ENCODE results near the gene WDR86. TPM values are rescaled to one million over a fixed set of nuclear protein-coding genes. Genes with fewer than 3 reads are reported as not detected.
A peak's percentile ranks its signal among the peaks of the same experiment; 100 is the strongest.

The WDR86 gene
- total RNA-seq, 1 experiment from 2014 or later, result not detected

DNA sequence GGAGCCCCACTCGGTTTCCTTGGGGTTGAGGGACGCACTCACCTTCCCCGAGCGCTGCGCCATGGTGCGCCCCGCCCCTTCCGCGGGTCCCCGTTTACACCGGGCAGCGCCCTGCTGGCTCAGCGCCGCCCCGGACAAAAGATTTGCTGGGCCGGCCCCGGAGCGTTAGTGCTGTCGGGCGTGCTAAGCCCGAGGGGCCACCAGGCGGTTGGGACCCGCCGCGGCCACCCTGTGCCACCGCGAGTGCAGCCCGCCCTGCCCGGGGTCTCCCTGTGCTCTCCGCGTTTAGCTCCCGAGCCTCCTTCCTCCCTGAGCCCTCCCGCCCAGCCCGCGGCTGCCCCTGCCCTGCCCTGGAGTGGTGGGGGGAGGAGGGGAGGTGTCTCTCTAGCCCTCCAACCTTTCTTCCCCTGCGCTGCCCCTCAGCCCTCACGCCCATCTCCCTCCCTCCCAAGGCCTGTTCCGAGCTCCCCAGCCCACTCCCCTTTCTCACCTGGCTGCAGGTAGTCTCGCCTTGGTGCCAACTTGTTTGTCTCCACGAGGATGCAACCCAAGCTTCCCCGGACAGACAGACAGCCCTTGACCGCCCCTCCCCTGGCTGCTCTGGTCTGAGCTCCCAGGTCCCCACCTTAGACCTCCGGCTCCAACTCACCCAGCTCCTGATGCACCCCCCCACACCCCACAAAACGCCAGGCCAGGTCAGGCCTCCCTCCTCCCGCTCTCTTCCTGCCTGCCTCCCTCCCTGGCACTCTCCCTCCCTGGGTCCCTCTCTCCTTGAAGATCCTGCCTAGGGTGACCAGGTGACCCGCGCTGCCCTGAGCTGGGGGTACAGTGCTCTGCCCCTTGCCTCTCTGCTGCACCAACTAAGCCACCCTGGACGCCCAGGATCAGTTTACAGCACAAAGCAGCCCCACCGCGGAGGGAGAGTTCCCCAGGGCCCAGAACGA, 30.3 kb upstream of the WDR86 start, which contains the start of gene CRYGN:
TSS of gene CRYGN (minus strand) at position 287 of the 944 bp plus-strand sequence. CDS start at position 63, 224 bp downstream.
- no peak for DNase-seq (ENCODE audit: low spot score)

- no peak for DNase-seq (ENCODE audit: low spot score)
Measured at GRCh38 chr7:151438864-151439601, 29.2 kb upstream of the WDR86 start.

GRCh38 chr7:151437866-151438516, 28.2 kb upstream of the WDR86 start:
- DNase-seq (ENCODE audit: low spot score), result no peak

DNA sequence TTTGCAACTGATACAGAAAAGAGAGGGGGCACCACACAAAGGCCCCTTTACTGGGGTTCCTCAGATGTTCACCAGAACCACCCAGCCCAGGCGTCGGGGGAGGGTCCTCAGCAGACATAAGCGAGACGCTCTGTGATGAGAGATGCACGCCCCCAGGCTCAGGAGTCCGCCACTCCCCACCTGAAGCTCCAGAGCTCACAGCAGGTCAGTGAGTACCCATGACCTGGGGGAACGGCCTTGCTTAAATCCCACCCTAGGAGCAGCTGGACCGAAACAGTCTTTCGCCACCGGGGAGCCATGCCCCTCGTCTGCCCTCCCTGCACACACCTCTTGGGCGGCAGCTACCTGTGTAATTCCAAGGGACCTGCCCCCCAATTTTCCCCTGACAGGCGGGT, 27.3 kb upstream of the WDR86 start:
- DNase-seq (ENCODE audit: low spot score), result no peak

DNA sequence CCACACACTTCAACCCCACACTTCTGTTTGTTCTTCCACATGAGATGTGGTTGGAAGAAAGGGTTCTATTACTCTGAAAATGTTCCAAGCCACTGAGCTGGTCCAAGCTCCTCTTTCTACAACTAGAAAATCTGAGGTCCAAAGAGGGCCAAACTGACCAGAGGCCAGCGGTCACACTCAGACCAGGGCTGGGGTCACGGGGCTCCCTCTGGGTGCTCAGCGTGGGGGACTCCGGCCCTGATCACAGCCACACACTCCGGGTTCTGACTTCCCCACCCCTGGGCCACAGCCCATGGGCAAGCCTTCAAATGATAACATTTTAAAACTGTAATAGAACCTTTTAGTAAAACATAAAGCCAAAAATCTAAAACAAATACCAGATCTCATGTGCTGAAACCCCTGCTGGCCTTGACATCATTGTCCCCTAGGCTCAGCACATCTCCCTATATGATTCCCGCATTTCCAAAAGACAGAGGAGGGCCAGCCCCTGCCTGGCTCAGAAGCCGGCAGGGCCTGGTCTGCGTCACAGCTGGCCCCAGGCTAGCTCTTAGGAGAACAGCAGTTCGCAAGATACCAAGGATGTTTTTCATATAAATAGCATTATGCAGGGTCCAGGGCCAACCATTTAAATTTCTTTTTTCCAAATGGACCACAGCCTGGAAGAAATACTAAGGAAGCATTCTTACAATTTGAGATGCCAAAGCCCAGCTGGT, 26.8 kb upstream of the WDR86 start:
- no peak for DNase-seq (ENCODE audit: low spot score)

DNA sequence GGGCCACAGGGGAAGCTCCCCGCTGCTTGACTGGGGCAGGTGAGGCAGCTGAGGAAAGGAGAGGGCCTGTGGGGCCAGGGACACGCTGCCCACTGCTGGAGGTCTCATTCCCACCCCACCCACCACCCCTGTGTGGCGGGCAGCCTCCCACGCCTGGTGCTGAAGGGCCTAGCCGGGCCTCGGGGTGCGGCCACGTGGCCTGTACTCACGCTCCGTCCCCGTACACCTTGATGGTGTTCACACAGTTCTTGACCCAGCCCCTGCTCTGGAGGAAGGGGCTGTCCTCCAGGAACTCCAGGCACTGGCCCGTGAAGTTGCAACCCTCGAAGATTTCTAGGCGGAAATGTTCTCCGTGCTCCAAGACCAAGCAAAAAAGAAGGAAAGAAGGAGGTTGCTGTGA, 26.1 kb upstream of the WDR86 start:
- DNase-seq (ENCODE audit: low spot score), result no peak

DNA sequence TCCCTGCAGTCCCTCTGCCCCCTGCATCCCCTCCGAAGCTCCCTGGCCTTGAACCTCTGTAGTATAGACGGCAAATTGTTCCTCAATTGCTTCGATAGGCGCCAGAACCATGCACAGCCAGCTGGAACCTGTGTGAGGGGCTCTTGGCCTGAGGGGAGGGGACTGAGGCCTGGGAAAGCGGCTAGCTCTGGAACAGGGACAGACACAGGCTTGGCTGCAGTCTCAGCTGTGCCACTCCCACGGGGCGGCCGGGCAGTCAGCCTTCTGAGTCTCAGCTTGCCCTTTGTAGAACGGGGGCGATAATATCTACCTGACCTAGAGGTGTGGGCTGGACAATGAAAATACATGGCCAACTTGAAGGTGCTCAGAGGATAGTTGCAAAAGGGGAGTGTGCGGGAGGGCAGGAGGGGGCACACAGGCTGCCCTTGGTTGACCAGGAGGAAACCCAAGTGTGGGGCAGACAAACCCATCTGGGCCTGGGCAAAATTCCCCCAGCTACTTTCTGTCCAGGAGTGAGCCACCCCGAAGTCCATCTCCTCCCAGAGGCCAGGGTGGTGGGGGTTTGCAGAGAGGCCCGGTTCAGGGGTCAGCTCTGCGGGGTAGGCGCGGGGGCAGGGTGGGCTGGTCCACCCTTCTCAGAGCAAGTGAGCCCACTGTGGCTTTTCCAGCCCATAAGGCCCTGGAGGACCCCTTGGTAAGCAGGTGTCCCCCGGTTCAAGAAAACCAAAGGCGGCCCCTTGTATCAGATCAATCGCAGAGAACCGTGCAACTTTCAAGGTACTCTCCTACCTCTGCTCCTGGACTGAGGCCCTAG, 25.5 kb upstream of the WDR86 start:
- no peak for DNase-seq (ENCODE audit: low spot score)

DNA sequence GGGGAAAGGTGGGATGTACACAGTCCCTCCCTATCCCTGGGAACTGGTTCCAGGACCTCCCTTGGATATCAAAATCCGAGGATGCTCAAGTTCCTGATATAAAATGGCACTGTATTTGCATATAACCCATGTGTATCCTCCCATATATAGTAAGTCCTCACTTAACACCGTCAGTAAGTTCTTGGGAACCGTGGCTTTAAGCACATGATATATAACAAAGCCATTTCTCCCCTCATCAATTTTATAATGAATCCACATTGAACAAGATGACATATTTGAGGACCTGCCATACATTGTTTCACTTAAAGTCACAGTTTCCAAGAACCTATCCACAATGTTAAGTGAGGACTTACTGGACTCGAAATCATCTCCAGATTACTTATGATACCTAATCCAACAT, 24.7 kb upstream of the WDR86 start:
- DNase-seq (ENCODE audit: low spot score), result no peak

DNA sequence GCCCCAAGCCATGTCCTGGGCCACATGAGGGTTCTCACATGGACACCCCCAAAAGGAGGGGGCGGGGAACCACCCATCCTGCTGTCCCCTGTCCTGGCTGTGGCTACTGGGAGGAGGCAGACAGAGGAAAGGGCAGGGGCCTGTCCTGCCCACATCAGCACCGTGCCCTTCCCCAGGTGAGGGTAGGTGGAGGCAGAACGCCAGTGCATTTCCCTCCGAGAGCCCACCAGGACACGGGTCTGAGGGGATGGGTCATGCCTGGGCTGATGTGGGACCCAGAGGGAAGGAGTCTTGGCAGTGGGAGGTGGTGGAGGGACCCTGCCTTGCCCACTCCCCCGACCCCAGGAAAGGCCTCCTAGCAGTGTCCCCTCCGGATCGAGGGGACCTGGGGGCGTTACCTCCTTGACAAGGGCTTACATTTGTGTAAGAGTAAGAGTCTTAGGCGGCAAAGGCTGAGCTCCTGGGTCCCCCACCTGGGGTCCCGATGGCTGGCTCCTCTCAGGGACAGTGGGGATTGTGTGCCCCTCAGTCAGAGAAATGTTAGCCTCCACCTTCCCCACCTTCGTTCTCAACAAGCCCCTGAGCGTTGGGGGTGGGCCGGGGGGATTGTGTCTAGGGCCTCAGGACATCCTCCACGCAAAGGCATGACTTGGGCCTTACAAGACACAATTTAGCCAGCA, 24.0 kb upstream of the WDR86 start:
- DNase-seq (ENCODE audit: low spot score), result no peak

DNA sequence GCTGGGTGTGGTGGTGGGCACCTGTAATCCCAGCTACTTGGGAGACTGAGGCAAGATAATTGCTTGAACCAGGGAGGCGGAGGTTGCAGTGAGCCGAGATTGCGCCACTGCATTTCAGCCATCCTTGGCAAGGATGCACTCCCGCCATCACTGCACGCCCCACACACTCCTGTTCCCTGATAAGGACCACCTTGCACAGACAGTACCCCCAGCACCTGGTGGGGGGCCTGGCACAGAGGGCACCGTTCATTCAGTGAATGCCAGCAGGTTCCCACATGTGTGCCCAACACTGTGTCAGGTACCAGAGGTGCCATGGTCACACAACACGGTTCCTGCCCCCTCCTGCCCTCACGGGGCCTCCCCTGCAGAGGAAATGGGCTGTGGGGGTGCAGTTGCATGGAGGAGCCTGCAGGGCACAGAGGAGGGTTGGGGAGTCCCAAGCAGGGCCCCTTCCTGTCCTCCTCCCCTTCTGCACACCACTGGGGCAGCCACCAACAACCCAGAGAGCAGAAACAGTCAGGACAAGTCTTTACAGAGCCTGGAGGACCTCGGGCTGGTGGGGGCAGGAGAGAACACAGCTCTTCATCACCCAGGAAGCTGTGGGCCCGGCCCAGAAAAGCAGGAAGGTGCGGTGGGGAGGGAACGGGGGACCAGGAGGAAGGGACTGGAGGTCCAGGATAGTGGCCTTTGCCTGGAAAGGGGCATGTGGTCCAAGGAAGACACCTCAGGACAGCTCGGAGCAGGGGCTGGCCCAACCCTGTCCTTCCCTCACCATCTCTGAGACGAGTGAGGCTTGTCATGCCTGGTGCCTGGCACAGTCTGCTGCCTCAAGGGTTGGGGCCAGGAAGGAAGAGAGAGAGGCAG, 23.1 kb upstream of the WDR86 start:
- no peak for DNase-seq (ENCODE audit: low spot score)

DNA sequence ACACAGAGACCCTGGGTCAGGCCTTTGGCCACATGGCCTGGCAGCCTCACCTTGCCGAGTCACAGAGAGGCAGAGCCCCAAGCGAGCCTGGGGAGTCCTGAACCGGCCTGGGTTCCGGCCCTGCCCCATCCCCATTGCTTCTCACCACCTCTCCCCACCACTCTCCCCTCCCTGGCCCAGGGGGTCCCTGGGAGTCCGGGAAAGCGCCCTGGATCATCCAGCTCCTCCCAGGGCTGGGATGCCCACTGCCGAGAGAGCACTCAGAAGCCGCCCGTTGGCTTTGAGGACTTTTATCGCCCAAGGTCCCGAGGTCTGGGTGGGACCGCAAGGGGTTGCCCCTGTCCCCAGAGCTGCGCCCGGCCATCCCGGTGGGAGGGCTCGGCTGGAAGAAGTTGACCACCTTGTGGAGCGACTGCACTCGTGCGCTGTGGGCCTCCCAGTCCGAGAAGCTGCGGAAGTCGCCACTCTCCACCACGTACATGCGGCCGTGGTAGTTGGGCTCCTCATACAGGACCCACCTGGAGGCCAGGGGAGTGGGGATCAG, 22.0 kb upstream of the WDR86 start:
- DNase-seq (ENCODE audit: low spot score), result no peak

DNA sequence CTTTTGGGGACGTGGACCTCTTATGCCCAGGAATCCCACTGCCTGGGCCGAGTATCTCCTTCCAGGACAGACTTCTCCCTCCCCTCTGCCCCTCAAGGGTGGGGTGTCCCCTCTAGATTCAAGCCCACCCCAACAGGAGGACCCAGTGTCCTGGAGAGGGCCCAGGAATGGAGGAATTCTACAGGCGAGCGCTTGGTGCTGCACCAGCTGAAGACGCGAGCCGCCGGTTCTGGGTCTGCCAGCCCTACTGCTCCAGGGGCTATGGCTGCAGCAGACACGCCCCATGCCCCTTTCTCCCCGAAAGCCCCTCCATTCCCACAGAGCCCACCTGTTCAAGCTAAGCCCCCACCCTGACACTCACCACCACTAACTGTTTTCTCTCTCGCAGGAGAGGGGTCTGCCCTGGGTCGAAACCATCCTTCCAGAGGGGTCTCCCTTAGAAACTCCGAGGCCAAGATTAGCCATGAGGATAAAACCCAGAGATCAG, 21.5 kb upstream of the WDR86 start:
- DNase-seq (ENCODE audit: low spot score), result no peak

DNA sequence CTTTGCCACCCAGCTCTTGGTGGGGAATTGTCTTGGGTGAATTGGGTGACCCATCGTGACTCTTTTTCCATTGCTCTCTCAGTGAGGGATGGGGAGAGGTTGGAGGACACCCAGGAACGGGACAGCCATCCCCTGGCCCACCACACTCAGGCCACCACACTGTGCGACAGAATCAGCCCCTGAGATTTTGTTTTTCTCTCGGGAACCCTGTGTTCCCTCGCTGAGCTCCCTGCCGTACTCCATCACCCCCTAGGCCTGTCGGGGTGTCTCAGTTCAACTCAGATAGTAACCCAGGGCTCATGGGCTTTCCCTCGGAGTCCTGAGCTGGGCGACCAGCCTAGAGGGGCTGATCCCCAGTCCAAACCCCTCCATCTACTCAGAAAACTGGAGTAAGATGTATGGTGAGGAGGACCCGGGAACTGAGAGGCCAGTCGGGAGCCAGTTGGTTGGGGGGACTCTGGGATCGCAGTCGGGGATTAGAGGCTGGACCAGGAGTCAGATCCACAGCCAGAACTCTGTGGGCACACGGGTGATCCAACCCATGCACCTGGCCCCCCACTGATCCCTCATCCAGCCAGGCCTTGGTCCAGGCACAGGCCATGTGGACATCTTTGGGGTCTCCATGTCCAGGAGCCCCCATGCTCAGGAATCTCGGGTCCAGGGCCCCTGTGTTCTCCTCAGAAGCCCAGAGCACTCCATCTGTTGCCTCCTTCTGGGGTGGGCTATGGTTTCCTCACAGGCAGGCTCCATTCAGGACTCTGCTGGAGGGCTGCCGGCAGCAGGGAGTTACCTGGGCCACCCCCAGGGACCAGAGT, 20.8 kb upstream of the WDR86 start:
- DNase-seq (ENCODE audit: low spot score), result no peak

- peak; percentile 64 for DNase-seq (ENCODE audit: low spot score)
Measured at GRCh38 chr7:151429560-151430331, 19.9 kb upstream of the WDR86 start.

DNA sequence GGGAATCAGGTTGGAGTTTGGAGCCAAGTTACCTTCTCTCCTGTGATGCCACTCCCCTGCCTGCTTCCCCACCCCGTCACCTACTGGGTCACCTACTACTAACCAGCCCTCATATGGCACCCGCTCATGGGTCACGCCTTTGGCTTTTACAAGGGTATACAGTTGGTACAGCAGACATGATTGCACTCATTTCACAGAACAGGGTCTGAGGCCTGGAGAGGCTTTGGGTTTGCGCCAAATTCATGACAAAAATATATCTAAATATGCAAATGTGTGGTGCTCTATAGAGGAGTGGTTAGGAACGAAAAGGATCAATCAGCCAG, 19.4 kb upstream of the WDR86 start:
- no peak for DNase-seq (ENCODE audit: low spot score)

DNA sequence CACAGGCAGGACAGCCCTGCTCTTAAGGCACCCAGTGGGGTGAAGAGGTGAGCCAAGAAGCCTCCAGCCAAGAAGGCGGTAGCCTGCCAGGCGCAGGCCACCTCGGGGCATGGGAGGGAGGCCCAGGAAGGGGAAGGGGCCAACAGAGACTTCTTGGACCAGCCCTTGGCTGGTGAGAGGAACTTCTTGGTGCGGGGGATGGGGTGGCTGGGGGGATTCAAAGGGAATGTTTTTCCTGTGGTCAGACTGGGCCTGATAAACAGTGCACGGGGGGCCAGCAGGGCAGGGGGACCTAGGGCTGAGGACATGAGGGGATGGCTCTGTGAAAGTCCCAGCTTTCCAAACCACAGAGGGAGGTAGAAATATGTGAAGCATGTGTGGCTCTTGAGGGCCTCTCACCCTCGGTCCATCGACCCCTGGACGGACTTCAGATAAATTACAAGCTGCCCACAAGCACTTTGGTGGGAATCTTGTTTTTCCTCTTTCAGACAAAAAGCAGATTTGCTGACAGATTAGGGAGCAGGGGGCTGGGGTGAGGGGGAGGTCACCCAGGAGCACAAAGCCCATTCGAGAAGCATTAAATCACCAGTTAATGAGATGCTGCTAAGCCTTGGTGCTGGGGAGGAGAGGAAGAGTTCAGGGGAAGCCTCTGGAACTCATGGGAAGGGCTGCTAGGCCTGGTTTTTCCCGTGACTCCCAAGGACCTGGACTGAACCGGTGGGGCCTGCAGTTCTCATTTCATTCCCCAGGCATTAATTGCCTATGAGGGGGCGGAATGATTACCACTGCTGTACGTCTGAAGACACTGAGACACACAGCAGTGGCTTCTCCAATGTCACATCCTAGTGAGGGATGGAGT, 18.8 kb upstream of the WDR86 start:
- peak; percentile 84 for DNase-seq (ENCODE audit: low spot score)
